A549 (cell line): Measurements from ENCODE around the gene MPC1. TPM values are rescaled to one million over a fixed set of nuclear protein-coding genes. Genes with fewer than 3 reads are reported as not detected.

Source experiments
- ATAC-seq, 2 experiments: fragments of 200-7000 bp in 1 of 2; fragments of >200 bp in 1 of 2; cut with Nextera tagmentation in 1 of 2; cut with Tn5 transposase in 1 of 2; 3 replicates each; pipeline versions ENCODE4 v1.8.0 to v1.9.1; 2018 to 2020; ENCODE audit warnings: mild to moderate bottlenecking in 1 of 2, moderate library complexity in 1 of 2
- CTCF ChIA-PET: fragments of 300-600 bp; sonication (Branson Sonifier 250); formaldehyde crosslinking; extraction: SDS; loops from one replicate; lab custom pipeline; 2021; ENCODE audit warnings: antibody characterized with exemption, inconsistent platforms; lab: Yijun Ruan, JAX
- POLR2A ChIA-PET: fragments of 350-600 bp; formaldehyde crosslinking; extraction: SDS; loops from one replicate; lab custom pipeline; 2021; ENCODE audit warnings: antibody characterized with exemption, inconsistent platforms; lab: Yijun Ruan, JAX
- DNase-seq, 2 experiments: peaks; one replicate each; pipeline versions ENCODE4 v3.0.0 to v3.0.0-alpha.2; 2011 to 2016; ENCODE audit warnings: low read depth in 1 of 2, low spot score in 1 of 2
- FAIRE-seq: peaks from 2 replicates; lab custom pipeline; 2011; peaks lifted over from hg19 to GRCh38; lab: Jason Lieb, UNC
- H3K27ac ChIP-seq, 2 experiments: fragments of >200 bp; sonication (Bioruptor Twin); formaldehyde crosslinking; 3 replicates each; pipeline ENCODE4 v1.5.1; 2016 to 2017
- H3K4me1 ChIP-seq: fragments of >200 bp; sonication (Bioruptor Twin); formaldehyde crosslinking; 3 replicates; pipeline ENCODE4 v1.6.1; 2016
- H3K4me2 ChIP-seq: fragments of >200 bp; sonication (Bioruptor Twin); formaldehyde crosslinking; 3 replicates; pipeline ENCODE4 v1.6.1; 2016
- H3K4me3 ChIP-seq: fragments of >200 bp; sonication (Bioruptor Twin); formaldehyde crosslinking; 3 replicates; pipeline ENCODE4 v1.5.1; 2016
- H3K9me3 ChIP-seq: fragments of >200 bp; sonication (Bioruptor Twin); formaldehyde crosslinking; 3 replicates; pipeline ENCODE4 v1.6.1; 2016
- ATOH8 ChIP-seq: fragments of 250-450 bp; sonication (Bioruptor Pico); IDR thresholded peaks from 2 replicates; pipeline ENCODE4 v1.5.0; 2020; ENCODE audit warnings: low read depth, mild to moderate bottlenecking, moderate library complexity
- BHLHE40 ChIP-seq: IDR thresholded peaks from 2 replicates; pipeline ENCODE4 v1.6.1; 2012; ENCODE audit warnings: low read depth, low read length, inconsistent platforms
- CHD2 ChIP-seq: fragments of 150-350 bp; IDR thresholded peaks from 2 replicates; pipeline ENCODE4 v1.6.1; 2014; ENCODE audit warnings: low read length; ENCODE audit not compliant: partially characterized antibody
- CTCF ChIP-seq: fragments of >200 bp; sonication (Bioruptor Twin); formaldehyde crosslinking; IDR thresholded peaks from 3 replicates; pipeline ENCODE4 v1.5.1; 2016
- ELK1 ChIP-seq: fragments of 150-350 bp; IDR thresholded peaks from 2 replicates; pipeline ENCODE4 v1.6.1; 2014; ENCODE audit warnings: low read depth, mild to moderate bottlenecking, low read length
- EP300 ChIP-seq, 2 experiments: fragments of >200 bp; sonication (Bioruptor Twin); formaldehyde crosslinking; IDR thresholded peaks; 2 replicates in 1 of 2; 3 replicates in 1 of 2; pipeline ENCODE4 v1.6.1; 2016 to 2017
- ESRRA ChIP-seq: fragments of 150-350 bp; IDR thresholded peaks from 2 replicates; pipeline ENCODE4 v1.6.1; 2014; ENCODE audit warnings: mild to moderate bottlenecking, low read length, borderline replicate concordance
- FOSL2 ChIP-seq, 2 experiments: fragments of 450-650 bp in 1 of 2; fragments of >200 bp in 1 of 2; sonication (Bioruptor Twin) in 1 of 2; formaldehyde crosslinking; IDR thresholded peaks; 2 replicates each; pipeline versions ENCODE4 v1.5.0 to v1.6.1; 2016 to 2020; ENCODE audit warnings: mild to moderate bottlenecking in 1 of 2, moderate library complexity in 1 of 2
- HOXA7 ChIP-seq: fragments of 250-450 bp; sonication (Bioruptor Pico); IDR thresholded peaks from 2 replicates; pipeline ENCODE4 v1.5.0; 2020; ENCODE audit warnings: mild to moderate bottlenecking, moderate library complexity
- JUN ChIP-seq, 2 experiments: fragments of >200 bp; sonication (Bioruptor Twin); formaldehyde crosslinking; IDR thresholded peaks; 2 replicates in 1 of 2; 3 replicates in 1 of 2; pipeline ENCODE4 v1.6.1; 2016 to 2017
- JUNB ChIP-seq: fragments of >200 bp; sonication (Bioruptor Twin); formaldehyde crosslinking; IDR thresholded peaks from 2 replicates; pipeline ENCODE4 v1.6.1; 2016
- MAZ ChIP-seq: fragments of 150-350 bp; IDR thresholded peaks from 2 replicates; pipeline ENCODE4 v1.6.1; 2014; ENCODE audit warnings: antibody characterized with exemption, low read depth, low read length, borderline replicate concordance
- NFE2L2 ChIP-seq: fragments of 150-350 bp; conservative IDR thresholded peaks from 2 replicates; pipeline ENCODE4 v1.6.1; 2014; ENCODE audit warnings: low read length
- PHF8 ChIP-seq: fragments of 200-600 bp; sonication (generic); IDR thresholded peaks from 2 replicates; pipeline ENCODE4 v1.6.1; 2016; ENCODE audit warnings: low read depth, mild to moderate bottlenecking, antibody characterized with exemption, moderate library complexity, borderline replicate concordance
- RFX5 ChIP-seq: fragments of 450-650 bp; IDR thresholded peaks from 2 replicates; pipeline ENCODE4 v1.7.1; 2014; ENCODE audit warnings: antibody characterized with exemption, mild to moderate bottlenecking, moderate library complexity
- RNF2 ChIP-seq: fragments of 200-600 bp; sonication (generic); IDR thresholded peaks from 2 replicates; pipeline ENCODE4 v1.6.1; 2016; ENCODE audit warnings: low read depth, mild to moderate bottlenecking, antibody characterized with exemption, moderate library complexity, borderline replicate concordance
- SREBF2 ChIP-seq: fragments of 450-650 bp; IDR thresholded peaks from 2 replicates; pipeline ENCODE4 v1.6.1; 2014; ENCODE audit warnings: mild to moderate bottlenecking, moderate library complexity
- TFCP2L1 ChIP-seq: fragments of 250-450 bp; sonication (Bioruptor Pico); IDR thresholded peaks from 2 replicates; pipeline ENCODE4 v1.5.0; 2021; ENCODE audit warnings: mild to moderate bottlenecking
- ZC3H11A ChIP-seq: fragments of 450-650 bp; IDR thresholded peaks from 2 replicates; pipeline ENCODE4 v1.6.1; 2014; ENCODE audit warnings: antibody characterized with exemption, mild to moderate bottlenecking
- ZSCAN20 ChIP-seq: fragments of 250-450 bp; sonication (Bioruptor Pico); IDR thresholded peaks from 2 replicates; pipeline ENCODE4 v1.8.0; 2022; ENCODE audit warnings: mild to moderate bottlenecking, moderate library complexity
- WGBS: methylation state at CpG from one replicate; pipeline ENCODE4 v1.1.6; 2017; ENCODE audit errors: missing lambda C conversion rate; 5-methylcytosine and 5-hydroxymethylcytosine counted together
- polyA plus RNA-seq, 4 experiments: library from polyadenylated mRNA; depleted of rRNA in 3 of 4; stranded (reverse); fragments of >200 nt; fragmentation: RNase III in 1 of 4; extraction: RNeasy Plus Mini Kit Qiagen cat#74134 plus additional on column Dnase treatment in 1 of 4; gene quantifications; 2 replicates in 3 of 4; 3 replicates in 1 of 4; pipeline ENCODE4 v1.2.3, GENCODE V29; 2011 to 2017

MPC1 gene
- polyA plus RNA-seq, 2 of the 4 experiments (the other 2 are of a cell fraction) = 4.4 to 7.7 TPM

GRCh38 chr6:166338854-166339253 is 43.9 kb downstream of the MPC1 start:
- WGBS = 100% methylated on average over 9 of the region's 9 CpGs

GRCh38 chr6:166336847-166337246 is 45.9 kb downstream of the MPC1 start:
- 100% methylated on average over 2 of the region's 3 CpGs for WGBS
- Histone ChIP-seq H3K4me3 (no peak overlapping the region), H3K4me2 (no peak overlapping the region), H3K9me3 (no peaks in the 10 kb centered on the region), H3K4me1 (peaks cover 8% of the 10 kb centered on the region; the same call in 1 of the 3 replicates), H3K27ac (no peak overlapping the region)
- ChIA-PET CTCF (interaction anchor here (0.9 to 1.7 kb wide), 3 partner anchors 24 to 61 kb away, joined by 3 to 5 read pairs (median 3); no protein-coding TSS in a partner anchor), POLR2A (no interaction called here)
- no peak for DNase-seq
- no peak for FAIRE-seq
- ATAC-seq = no peak
- TF ChIP-seq MAZ = no peak
- TF ChIP-seq CTCF = no peak
- no peak for TF ChIP-seq BHLHE40

More at GRCh38 chr6:166338854-166339253, 43.9 kb downstream of the MPC1 start:
- DNase-seq (no peak), FAIRE-seq (no peak), ATAC-seq (no peak)
- TF ChIP-seq RNF2 (no peak), TFCP2L1 (CRISPR knock-in tag) (no peak), ELK1 (no peak), ATOH8 (CRISPR knock-in tag) (no peak), FOSL2 (IDR thresholded peaks at IDR 0.05) (no peak), FOSL2 (CRISPR knock-in tag; IDR thresholded peaks at IDR 0.05) (no peak), SREBF2 (no peak), NFE2L2 (no peak), HOXA7 (CRISPR knock-in tag) (no peak), JUNB (no peak), JUN (IDR thresholded peaks at IDR 0.05) (no peak), PHF8 (no peak), EP300 (IDR thresholded peaks at IDR 0.05) (no peak), ZC3H11A (no peak), RFX5 (no peak), ZSCAN20 (CRISPR knock-in tag) (no peak), CHD2 (no peak), MAZ (no peak), ESRRA (no peak)
- Histone ChIP-seq H3K9me3 (no peaks in the 10 kb centered on the region), H3K4me1 (peaks cover 12% of the 10 kb centered on the region; the same call in 2 of the 3 replicates), H3K27ac (no peak overlapping the region), H3K4me2 (no peak overlapping the region), H3K4me3 (no peak overlapping the region)
- POLR2A ChIA-PET = no interaction called here
- CTCF ChIA-PET = no interaction called here
